ENCODE results near the gene TMEM151B.
"Not testable (repeated sequence)": the region's sequence is repeated elsewhere in the genome, so short reads cannot be mapped to it uniquely, and the experiment has no call there.

TMEM151B gene

DNA sequence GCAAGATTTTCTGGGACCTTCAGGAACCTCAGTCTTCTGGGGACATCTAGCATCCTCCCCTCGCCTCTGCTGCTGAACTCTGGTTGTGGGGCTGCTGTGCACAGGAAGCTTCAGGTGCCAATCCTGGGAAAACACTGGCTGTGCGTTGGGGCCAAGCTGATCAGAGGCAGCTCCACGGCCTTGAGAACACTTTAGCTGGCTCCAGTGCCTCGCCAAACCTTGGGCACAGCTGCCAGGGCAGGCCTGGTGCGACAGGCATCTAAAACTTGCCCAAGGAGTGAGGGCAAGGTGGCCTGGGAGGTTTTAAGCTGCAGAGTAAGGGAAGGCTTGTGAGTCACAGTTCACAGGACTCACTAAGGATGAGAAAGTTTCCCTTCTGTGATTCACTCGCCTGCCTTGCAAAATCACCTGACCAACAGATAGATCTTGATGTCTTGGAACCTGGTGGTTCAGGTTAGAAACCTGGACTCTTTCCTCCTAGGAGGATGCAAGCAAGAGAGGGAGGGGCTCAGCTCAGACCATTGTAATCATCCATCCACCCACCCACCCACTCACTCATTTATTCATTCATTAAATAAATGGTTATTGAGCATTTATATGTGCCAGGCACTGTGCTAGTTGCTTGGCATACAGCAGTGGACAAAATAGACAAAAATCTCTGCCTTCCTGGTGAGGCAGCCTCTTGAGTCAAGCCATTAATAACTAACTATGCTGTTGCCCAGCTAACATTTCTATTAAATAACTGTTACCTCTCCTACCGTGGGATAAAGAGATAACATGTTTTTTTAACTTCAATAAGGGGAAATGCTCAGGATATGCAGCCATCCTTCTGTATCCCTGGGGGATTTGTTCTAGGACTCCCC is 69.7 kb downstream of the TMEM151B start:
- no peak for DNase-seq

DNA sequence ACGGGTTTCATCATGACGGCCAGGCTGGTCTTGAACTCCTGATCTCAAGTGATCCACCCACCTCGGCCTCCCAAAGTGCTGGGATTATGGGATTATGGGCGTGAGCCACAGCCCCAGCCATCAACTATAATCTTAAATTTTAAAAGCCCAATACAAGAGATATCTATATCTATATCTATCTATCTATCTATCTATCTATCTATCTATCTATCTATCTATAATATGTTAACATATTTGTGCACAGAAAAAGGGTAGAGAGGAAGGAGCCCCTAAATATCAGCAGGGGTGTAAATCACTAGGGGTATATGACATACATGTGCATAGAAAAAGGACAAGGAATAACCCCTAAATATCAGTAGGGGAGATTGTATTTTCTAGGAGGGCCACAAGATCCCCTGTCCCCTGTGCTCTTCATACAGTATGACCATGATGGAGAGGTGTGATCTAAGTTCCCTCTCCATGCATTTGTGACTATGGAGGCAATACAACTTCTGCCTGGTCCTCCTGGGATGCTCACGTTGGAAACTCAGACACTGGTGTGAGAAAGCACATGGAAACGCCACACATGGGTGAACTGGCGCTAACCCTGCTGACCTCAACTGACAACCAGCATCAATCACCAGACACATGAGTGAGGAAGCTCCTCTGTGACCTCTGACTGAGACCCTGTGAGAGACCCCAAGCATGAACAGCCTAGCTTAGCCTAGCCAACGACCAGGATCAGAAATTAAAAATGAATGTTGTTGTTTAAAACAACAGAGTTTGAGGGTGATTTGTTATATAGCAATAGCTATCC is 71.0 kb downstream of the TMEM151B start:
- DNase-seq = no peak

DNA sequence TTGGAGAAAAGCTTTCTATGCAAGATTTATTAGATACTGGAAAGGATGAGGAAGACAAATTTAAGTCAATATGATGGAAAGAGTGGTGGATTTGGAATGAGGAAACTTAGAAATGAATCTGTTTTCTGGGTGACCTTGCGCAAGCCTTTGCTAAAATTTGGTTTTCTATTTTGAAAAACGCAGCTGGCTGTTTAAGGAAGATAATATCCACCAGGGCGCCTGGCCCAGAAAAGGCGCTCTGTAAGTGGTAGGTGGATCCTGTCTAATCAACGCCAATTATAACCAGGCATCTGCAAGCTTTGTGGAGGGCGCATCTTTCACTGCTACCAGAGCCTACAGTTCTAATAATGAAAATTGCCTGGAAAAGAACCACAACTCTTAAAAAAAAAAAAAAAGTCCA is 71.8 kb downstream of the TMEM151B start:
- no peak for DNase-seq

DNA sequence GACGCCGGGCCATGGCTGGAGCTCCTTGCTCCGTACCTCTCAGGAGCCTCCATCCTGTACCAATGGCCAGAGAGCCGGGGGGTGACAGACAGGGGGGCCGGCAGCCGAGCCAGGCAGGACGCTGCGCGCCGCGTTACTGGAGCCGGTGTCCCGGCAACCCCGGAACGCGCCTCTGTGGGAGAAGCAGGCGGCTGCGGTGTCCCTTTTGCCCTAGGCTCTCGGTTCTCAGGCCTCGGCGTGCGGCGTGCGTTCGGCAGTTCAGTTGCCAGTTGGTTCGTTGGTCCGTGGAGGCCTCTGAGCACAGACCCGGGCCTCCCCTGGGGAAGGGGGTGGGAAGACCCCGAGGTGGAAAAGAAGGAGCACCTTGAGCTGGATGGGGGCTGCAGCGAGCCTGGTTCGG is 72.2 kb downstream of the TMEM151B start, which contains the start of gene SPATS1:
SPATS1 (plus strand) TSS at position 162 of the 400 bp plus-strand sequence. CDS start 446 bp downstream, outside the sequence.
- no peak for DNase-seq

DNA sequence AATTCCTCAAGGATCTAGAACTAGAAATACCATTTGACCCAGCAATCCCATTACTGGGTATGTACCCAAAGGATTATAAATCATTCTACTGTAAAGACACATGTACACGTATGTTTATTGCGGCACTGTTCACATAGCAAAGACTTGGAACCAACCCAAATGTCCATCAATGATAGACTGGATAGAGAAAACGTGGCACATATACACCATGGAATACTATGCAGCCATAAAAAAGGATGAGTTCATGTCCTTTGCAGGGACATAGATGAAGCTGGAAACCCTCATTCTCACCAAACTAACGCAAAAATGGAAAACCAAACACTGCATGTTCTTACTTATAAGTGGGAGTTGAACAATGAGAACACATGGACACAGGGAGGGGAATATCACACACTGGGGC is 76.6 kb downstream of the TMEM151B start:
- not testable (repeated sequence) for DNase-seq

DNA sequence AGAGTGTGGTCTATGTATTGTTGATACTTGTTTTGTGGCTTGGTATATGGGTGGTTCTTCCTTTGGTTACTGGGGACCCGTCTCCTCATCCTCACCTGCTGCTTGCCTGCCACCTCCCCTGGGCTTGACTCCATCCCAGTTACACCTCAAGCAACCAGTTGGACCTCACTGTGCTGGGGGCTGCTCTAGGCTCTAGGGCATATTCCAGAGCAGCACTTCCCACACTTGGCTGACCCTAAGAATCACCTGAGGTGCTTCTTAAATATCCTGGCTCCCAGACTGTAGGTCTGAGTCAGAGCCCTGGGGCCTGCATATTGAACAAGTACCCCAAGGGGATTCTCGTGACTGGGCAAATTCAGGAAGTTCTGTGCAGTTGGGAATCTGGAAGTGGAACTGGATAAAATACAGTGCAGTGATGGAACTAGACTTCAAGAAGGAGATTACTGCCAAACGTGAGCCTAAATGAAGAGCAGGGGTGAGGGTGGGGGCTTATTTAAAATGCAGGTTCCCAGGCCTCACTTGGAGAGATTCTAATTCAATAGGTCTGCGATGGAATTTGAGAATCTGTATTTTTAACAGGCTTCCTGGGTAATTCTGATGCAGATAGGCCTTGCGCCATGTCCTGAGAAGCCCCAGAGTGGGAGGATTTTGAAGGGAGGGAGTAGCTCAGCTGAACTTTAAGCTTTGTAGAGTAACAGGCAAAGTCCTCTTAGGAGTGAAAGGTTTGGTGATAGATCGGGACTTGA is 79.8 kb downstream of the TMEM151B start:
- DNase-seq = no peak

DNA sequence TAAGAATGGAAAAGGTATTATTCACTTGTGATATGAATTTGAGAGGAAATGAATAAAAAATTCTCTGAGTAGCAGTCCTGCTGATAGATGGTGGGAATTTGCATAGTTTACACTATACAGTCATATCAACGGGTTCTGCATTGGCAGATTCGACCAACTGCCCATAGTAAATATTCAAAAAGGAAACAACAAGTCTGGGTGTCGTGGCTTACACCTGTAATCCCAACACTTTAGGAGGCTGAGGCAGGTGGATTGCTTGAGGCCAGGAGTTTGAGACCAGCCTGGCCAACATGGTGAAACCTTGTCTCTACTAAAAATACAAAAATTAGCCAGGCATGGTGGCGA is 80.4 kb downstream of the TMEM151B start:
- DNase-seq = not testable (repeated sequence)

DNA sequence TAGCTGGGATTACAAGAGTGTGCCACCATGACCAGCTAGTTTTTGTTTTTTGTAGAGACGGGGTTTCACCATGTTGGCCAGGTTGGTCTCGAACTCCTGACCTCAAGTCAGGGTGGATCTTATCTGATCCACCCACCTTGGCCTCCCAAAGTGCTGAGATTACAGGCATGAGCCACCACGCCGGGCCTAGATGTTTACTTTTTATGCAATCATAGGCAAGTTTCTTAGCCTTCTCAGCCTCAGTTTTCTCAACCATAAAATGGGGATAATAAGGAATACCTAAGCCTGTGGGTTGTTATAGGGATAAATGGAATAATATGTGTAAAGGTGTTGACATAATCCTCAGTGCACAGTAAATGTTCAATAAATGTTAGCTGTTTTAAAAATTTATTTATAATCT is 82.0 kb downstream of the TMEM151B start:
- DNase-seq = no peak

DNA sequence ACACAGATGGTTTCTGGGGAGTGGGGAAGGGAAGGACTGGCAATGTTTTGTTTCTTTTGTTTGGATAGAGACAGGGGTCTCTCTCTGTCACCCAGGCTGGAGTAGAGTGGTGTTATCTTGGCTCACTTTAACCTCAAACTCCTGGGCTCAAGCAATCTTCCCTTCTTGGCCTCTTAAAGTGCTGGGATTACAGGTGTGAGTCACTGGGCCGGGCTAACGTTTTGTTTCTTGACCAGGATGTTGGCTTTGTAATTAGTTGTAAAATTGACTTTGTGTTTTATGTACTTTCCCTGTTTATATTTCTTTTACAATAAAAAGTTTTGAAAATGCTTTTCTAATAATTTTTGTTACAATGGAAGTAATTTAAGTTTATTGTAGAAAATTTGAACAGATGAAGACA is 83.1 kb downstream of the TMEM151B start:
- no peak for DNase-seq

DNA sequence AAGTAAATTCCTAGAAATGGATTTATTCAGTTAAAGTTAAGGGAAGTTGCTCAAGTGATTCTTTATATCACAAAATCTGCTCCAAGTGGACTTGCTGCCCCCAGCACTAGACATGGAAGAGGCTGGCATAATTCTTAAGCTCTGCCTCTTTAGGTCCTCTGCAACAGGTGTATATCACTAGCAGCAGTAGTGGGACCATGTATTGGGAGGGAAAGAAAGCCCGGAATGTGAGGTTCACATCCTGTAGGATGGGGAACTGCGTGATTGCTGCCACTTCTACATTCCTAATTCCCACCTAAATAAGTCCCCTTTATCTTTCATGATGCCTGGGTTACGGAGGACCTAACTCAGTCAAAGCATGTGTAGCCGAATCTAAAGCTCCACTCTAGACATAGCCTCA is 85.4 kb downstream of the TMEM151B start:
- DNase-seq = no peak

DNA sequence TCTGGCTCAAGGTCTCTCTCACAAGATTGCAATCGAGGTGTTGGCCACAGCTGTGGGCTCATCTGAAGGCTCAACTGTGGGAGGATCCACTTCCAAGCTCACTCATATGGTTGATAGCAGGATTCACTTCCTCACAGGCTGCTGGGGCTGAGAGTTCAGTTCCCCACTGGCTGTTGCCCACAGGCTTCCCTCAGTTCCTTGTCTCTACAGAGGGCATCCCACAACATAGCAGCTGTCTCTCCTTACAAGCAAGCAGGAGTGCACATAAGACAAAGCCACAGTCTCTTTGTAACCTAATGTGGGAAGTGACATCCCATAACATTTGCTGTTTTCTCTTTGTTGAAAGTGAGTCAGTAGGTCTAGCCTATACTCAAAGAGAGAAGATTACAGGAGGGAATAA is 86.2 kb downstream of the TMEM151B start:
- DNase-seq = no peak

All from CD4-positive, alpha-beta T cell treated with Interleukin-1 beta for 1 hour (primary cell).